Measurements from ENCODE around the gene ATP1A2. TPM values are rescaled to one million over a fixed set of nuclear protein-coding genes. Genes with fewer than 3 reads are reported as not detected.

The ATP1A2 gene
- total RNA-seq, result not detected
- not detected for polyA plus RNA-seq
- 0 reads per million in 6 experiments for total RNA-seq

- peaks cover 0 to 2% (median 0%) of the 10 kb centered on the region in 4 donors for H3K4me1 Mint-ChIP-seq
- H3K27me3 Mint-ChIP-seq, result peaks cover 5 to 31% (median 12%) of the 10 kb centered on the region in 5 donors
- H3K9me3 Mint-ChIP-seq, result no peaks in the 10 kb centered on the region
- ATAC-seq, result no peak
- POLR2A ChIA-PET, result no interaction called here
- no peaks in the 10 kb centered on the region for H3K36me3 Mint-ChIP-seq
- no peak within 1 kb of the TSS for H3K4me3 Mint-ChIP-seq
- DNase-seq, result no peak
- peak within 1 kb of the TSS in 1 of 10 donors; percentile 27 for H3K27ac Mint-ChIP-seq
These were observed at the start of gene ATP1A2 for GRCh38 chr1:160115545-160116282. Gene ATP1A2, plus strand, starts transcription at chr1:160115759. Its CDS starts 103 bp downstream, at chr1:160115862.

- Mint-ChIP-seq H3K36me3 (no peaks in the 10 kb centered on the region), H3K27ac (peak overlapping the region in 1 of 10 donors; percentile 76), H3K4me3 (no peak overlapping the region), H3K9me3 (peaks cover 0 to 2% (median 0%) of the 10 kb centered on the region in 9 donors), H3K27me3 (peaks cover 8 to 18% (median 9%) of the 10 kb centered on the region in 5 donors), H3K4me1 (peaks cover 9 to 20% (median 15%) of the 10 kb centered on the region in 4 donors)
- DNase-seq, result no peak
- POLR2A ChIA-PET, result interaction anchor here (1.2 kb wide), 1 partner anchor 218 kb away, joined by 3 read pairs; the partner anchor contains the start of gene PEX19
- no peak for ATAC-seq
These were observed 48.5 kb upstream of the ATP1A2 start for GRCh38 chr1:160066829-160067745.

- Mint-ChIP-seq H3K36me3 (peaks cover 0 to 1% (median 0%) of the 10 kb centered on the region in 3 donors), H3K9me3 (peaks cover 0 to 2% (median 0%) of the 10 kb centered on the region in 9 donors), H3K4me1 (peaks cover 9 to 20% (median 15%) of the 10 kb centered on the region in 4 donors), H3K4me3 (peak overlapping the region in 1 of 10 donors; percentile 81), H3K27me3 (peaks cover 10 to 24% (median 12%) of the 10 kb centered on the region in 5 donors), H3K27ac (peak overlapping the region in 2 of 10 donors; percentile 9 to 64)
- ATAC-seq (no peak), DNase-seq (no peak)
- POLR2A ChIA-PET, result no interaction called here
These were observed 47.3 kb upstream of the ATP1A2 start for GRCh38 chr1:160068225-160068624.

GRCh38 chr1:160069460-160070231 lies 45.9 kb upstream of the ATP1A2 start, which contains the start of gene KCNJ10:
Gene KCNJ10, minus strand, starts transcription at chr1:160070160. Its CDS starts 27,628 bp downstream, at chr1:160042532.
- peaks cover 0 to 2% (median 0%) of the 10 kb centered on the region in 9 donors for H3K9me3 Mint-ChIP-seq
- POLR2A ChIA-PET, result interaction anchor here (0.5 to 1.1 kb wide), 2 partner anchors 29 to 419 kb away, joined by 3 to 8 read pairs; partner anchors contain the start of gene IGSF8
- ATAC-seq, result no peak
- peaks cover 0 to 1% (median 0%) of the 10 kb centered on the region in 3 donors for H3K36me3 Mint-ChIP-seq
- H3K4me3 Mint-ChIP-seq, result peak within 1 kb of the TSS; percentile 89 to 98 (median 95)
- peaks cover 9 to 20% (median 15%) of the 10 kb centered on the region in 4 donors for H3K4me1 Mint-ChIP-seq
- H3K27me3 Mint-ChIP-seq, result peaks cover 14 to 32% (median 17%) of the 10 kb centered on the region in 5 donors
- peak within 1 kb of the TSS; percentile 8 to 90 (median 66) for H3K27ac Mint-ChIP-seq
- no peak for DNase-seq

- POLR2A ChIA-PET, result interaction anchor here (1.1 kb wide), 1 partner anchor 28 kb away, joined by 8 read pairs; the partner anchor contains the start of gene IGSF8
- H3K36me3 Mint-ChIP-seq, result peaks cover 0 to 1% (median 0%) of the 10 kb centered on the region in 3 donors
- H3K4me3 Mint-ChIP-seq, result peak overlapping the region; percentile 89 to 98 (median 95)
- peaks cover 0 to 2% (median 0%) of the 10 kb centered on the region in 9 donors for H3K9me3 Mint-ChIP-seq
- DNase-seq, result peak; percentile 72 to 91 (median 84)
- ATAC-seq, result peak; percentile 95 to 96
- peaks cover 19 to 34% (median 23%) of the 10 kb centered on the region in 5 donors for H3K27me3 Mint-ChIP-seq
- H3K27ac Mint-ChIP-seq, result peak overlapping the region; percentile 8 to 90 (median 60)
- H3K4me1 Mint-ChIP-seq, result peaks cover 9 to 20% (median 15%) of the 10 kb centered on the region in 4 donors
These were observed 45.1 kb upstream of the ATP1A2 start for GRCh38 chr1:160070243-160071163.

- H3K27me3 Mint-ChIP-seq, result peaks cover 25 to 37% (median 27%) of the 10 kb centered on the region in 5 donors
- ATAC-seq (no peak), DNase-seq (peak in 1 of 10 donors; percentile 32)
- peak overlapping the region in 1 of 10 donors; percentile 48 for H3K27ac Mint-ChIP-seq
- H3K4me3 Mint-ChIP-seq, result peak overlapping the region in 3 of 10 donors; percentile 24 to 53 (median 30)
- peaks cover 0 to 2% (median 0%) of the 10 kb centered on the region in 9 donors for H3K9me3 Mint-ChIP-seq
- H3K36me3 Mint-ChIP-seq, result peaks cover 0 to 1% (median 0%) of the 10 kb centered on the region in 3 donors
- POLR2A ChIA-PET, result no interaction called here
- peaks cover 9 to 20% (median 15%) of the 10 kb centered on the region in 4 donors for H3K4me1 Mint-ChIP-seq
These were observed 44.3 kb upstream of the ATP1A2 start for GRCh38 chr1:160071289-160071688.

- Mint-ChIP-seq H3K4me1 (peaks cover 10 to 15% (median 12%) of the 10 kb centered on the region in 4 donors), H3K36me3 (peaks cover 0 to 1% (median 0%) of the 10 kb centered on the region in 3 donors), H3K4me3 (no peak overlapping the region), H3K9me3 (peaks cover 0 to 2% (median 0%) of the 10 kb centered on the region in 9 donors), H3K27ac (no peak overlapping the region), H3K27me3 (peaks cover 41 to 65% (median 54%) of the 10 kb centered on the region in 5 donors)
- DNase-seq (no peak), ATAC-seq (no peak)
- POLR2A ChIA-PET, result interaction anchor here (1.0 kb wide), 1 partner anchor 29 kb away, joined by 3 read pairs; no protein-coding TSS in a partner anchor
These were observed 40.7 kb upstream of the ATP1A2 start for GRCh38 chr1:160074865-160075264.

GRCh38 chr1:160075836-160076235 lies 39.7 kb upstream of the ATP1A2 start:
- Mint-ChIP-seq H3K27me3 (peaks cover 49 to 75% (median 59%) of the 10 kb centered on the region in 5 donors), H3K4me1 (peaks cover under 1 to 8% (median 6%) of the 10 kb centered on the region in 4 donors), H3K9me3 (peaks cover 0 to 2% (median 0%) of the 10 kb centered on the region in 9 donors), H3K27ac (no peak overlapping the region), H3K36me3 (peaks cover 0 to 1% (median under 1%) of the 10 kb centered on the region in 3 donors), H3K4me3 (no peak overlapping the region)
- POLR2A ChIA-PET, result no interaction called here
- ATAC-seq, result no peak
- no peak for DNase-seq

GRCh38 chr1:160076295-160076694 lies 39.3 kb upstream of the ATP1A2 start:
- Mint-ChIP-seq H3K27ac (no peak overlapping the region), H3K27me3 (peaks cover 54 to 79% (median 63%) of the 10 kb centered on the region in 5 donors), H3K9me3 (peaks cover 0 to 2% (median 0%) of the 10 kb centered on the region in 9 donors), H3K4me3 (no peak overlapping the region), H3K36me3 (peaks cover 0 to 2% (median 1%) of the 10 kb centered on the region in 3 donors), H3K4me1 (peaks cover 0 to 7% (median 6%) of the 10 kb centered on the region in 4 donors)
- no peak for ATAC-seq
- POLR2A ChIA-PET, result no interaction called here
- no peak for DNase-seq

- Mint-ChIP-seq H3K27ac (no peak overlapping the region), H3K36me3 (peaks cover 0 to 2% (median 1%) of the 10 kb centered on the region in 3 donors), H3K4me3 (no peak overlapping the region), H3K4me1 (peaks cover 0 to 3% (median 0%) of the 10 kb centered on the region in 4 donors), H3K27me3 (peaks cover 52 to 79% (median 61%) of the 10 kb centered on the region in 5 donors), H3K9me3 (no peaks in the 10 kb centered on the region)
- DNase-seq (no peak), ATAC-seq (no peak)
- POLR2A ChIA-PET, result interaction anchor here (0.6 kb wide), 1 partner anchor 30 kb away, joined by 3 read pairs; no protein-coding TSS in a partner anchor
These were observed 38.1 kb upstream of the ATP1A2 start for GRCh38 chr1:160077486-160077885.

All from naive thymus-derived CD8-positive, alpha-beta T cell (primary cell).